Keratinocyte (primary cell): Measurements from ENCODE around the gene ACRBP.
A peak's percentile ranks its signal among the peaks of the same experiment; 100 is the strongest.

Experiments used
- CTCF ChIP-seq, 3 experiments: IDR thresholded peaks in 1 of 3; conservative IDR thresholded peaks in 1 of 3; optimal IDR thresholded peaks in 1 of 3; 2 replicates in 2 of 3; 3 replicates in 1 of 3; pipeline versions ENCODE3 to v1.5.1; 2011; ENCODE audit warnings: low read length in 3 of 3, mild to moderate bottlenecking in 3 of 3, moderate library complexity in 2 of 3, control low read depth in 1 of 3, inconsistent platforms in 1 of 3; ENCODE audit not compliant: insufficient read depth in 2 of 3; ENCODE audit errors: extremely low read depth in 1 of 3
- EZH2 ChIP-seq: IDR thresholded peaks from one replicate; pipeline ENCODE4 v1.6.1; 2012; ENCODE audit warnings: inconsistent platforms, mild to moderate bottlenecking, low read length, moderate library complexity

GRCh38 chr12:6684609-6685008 lies 37.4 kb upstream of the ACRBP start:
- TF ChIP-seq CTCF (optimal IDR thresholded peaks at IDR 0.05 in 1 of 3, IDR thresholded peaks at IDR 0.05 in 1 of 3, conservative IDR thresholded peaks at IDR 0.05 in 1 of 3; ENCODE audit: extremely low read depth in 1 of 3, insufficient read depth in 2 of 3, low read length in 3 of 3), result peak; percentile 38 to 64 (median 55)
- no peak for TF ChIP-seq EZH2
